Activated CD4-positive, alpha-beta T cell treated with anti-CD3 and anti-CD28 coated beads, Interleukin-2, amount 50 U/mL, for 16 hours (primary cell): ENCODE data around the gene CAPZA2.
"Not testable (repeated sequence)": the region's sequence is repeated elsewhere in the genome, so short reads cannot be mapped to it uniquely, and the experiment has no call there.

Experiments
- DNase-seq: peaks from one replicate; pipeline ENCODE4 v3.0.0-alpha.2; 2020

CAPZA2 gene

GRCh38 chr7:116922545-116922944 lies 60.2 kb downstream of the CAPZA2 start:
- DNase-seq: no peak

DNA sequence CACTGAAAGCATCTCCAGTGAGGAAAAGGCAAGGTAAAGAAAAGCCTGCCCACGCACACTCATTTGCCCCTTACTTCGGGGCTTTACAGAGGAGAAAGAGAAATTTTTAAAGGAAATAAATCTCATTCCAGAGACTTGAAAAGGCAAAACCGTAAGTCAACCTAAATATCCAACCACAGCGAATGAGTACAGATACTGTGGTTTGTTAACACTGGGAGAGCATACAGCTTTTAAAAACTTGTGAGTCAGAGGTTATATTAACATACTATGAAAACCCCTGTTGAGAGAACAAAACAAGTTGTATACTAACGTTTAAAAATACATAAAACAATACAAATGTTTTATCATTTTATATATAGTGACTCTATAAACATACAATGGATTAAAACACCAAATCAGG lies 62.4 kb downstream of the CAPZA2 start:
- DNase-seq: no peak

- DNase-seq: no peak
Observed at GRCh38 chr7:116929021-116929420, 66.6 kb downstream of the CAPZA2 start.

GRCh38 chr7:116929914-116930913 lies 67.8 kb downstream of the CAPZA2 start:
- peak; percentile 75 for DNase-seq

DNA sequence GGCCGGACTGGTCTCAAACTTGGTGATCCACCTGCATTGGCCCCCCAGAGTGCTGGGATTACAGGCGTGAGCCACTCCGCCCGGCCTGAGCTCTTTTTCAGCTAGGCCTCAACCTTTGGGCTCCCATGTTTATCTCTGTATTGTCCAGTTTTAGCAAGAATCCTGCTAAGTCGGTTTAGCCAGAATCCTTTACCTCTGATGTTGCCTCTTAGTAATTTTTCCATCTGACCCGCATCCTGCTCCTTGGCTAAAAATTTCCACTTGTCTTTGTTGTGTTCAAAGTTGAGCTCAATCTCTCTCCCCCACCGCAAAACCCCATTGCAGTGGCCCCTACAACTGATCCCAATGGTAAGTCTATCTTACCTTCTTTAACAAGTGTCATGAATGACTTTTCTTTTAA lies 70.2 kb downstream of the CAPZA2 start:
- DNase-seq: no peak

GRCh38 chr7:116933465-116933864 lies 71.1 kb downstream of the CAPZA2 start:
- DNase-seq: no peak

DNA sequence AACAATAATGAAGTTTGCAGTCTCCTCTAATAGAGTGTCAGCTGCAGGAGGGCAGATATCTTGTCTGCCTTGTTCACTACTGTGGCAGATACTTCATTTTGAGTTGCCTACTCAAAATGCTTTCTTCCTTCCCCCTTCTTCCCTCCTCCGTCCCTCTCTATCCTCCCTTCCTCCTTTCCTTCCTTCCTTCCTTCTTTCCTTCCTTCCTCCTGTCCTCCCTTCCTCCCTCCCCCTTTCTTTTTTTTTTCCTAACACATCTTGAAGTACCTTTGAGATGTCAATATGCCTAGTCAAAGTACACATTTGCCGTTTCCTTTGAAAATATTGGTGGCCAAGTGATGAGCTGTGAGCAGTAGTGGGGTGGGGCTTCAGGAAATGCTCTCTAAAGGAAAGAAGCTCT lies 72.2 kb downstream of the CAPZA2 start:
- no peak for DNase-seq

DNA sequence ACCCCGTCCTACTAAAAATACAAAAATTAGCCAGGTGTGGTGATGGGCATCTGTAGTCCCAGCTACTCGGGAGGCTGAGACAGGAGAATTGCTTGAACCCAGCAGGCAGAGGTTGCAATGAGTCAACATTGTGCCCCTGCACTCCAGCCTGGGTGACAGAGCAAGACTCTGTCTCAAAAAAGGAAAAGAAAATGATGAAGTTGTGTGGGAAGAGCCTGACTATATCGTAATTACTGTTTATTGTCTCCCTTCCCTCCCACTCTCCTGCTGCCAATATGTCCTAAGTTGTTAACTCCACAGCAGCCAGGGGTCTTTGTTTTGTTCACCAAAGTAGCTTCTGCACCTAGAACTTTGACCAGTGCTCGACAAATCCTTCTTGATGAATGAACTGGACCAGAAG lies 74.5 kb downstream of the CAPZA2 start:
- DNase-seq: not testable (repeated sequence)

DNA sequence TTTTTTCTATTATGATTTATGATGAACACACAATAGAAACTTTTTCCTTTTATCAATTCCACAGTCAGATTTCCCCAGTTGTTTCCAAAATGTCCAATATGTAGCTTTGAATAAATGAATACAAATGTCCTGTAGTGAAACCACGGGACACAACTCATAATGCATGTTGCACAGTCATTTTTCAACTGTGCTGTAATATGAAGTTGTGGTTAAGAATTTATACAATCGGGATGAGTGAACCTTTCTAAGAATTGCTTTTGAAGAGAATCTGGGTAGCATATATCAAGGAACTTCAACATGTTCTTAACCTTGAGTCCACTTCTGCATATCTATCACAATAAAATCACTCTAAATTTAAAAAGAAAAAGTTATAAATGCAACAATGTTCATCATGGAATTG lies 76.3 kb downstream of the CAPZA2 start:
- DNase-seq: peak; percentile 54

GRCh38 chr7:116940689-116941370 lies 78.4 kb downstream of the CAPZA2 start:
- DNase-seq: no peak

DNA sequence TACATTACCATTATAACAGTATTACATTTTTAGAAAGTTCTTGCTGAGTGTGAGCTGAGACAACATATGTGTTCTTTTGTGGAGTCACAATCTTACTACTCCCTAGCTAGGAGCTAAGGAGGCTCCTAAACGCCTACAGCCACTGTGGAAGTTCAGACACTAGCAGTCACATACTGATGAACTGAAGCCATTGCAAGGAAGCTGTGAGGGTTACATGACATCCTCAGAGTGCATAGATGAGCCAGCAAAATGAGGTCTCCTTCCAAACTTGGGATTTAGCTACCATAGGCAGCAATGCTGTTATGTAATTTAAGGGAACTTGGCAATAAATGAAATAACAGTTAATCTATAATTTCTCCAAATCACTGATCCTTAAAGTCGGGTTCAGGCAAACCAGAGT lies 80.1 kb downstream of the CAPZA2 start:
- DNase-seq: no peak

DNA sequence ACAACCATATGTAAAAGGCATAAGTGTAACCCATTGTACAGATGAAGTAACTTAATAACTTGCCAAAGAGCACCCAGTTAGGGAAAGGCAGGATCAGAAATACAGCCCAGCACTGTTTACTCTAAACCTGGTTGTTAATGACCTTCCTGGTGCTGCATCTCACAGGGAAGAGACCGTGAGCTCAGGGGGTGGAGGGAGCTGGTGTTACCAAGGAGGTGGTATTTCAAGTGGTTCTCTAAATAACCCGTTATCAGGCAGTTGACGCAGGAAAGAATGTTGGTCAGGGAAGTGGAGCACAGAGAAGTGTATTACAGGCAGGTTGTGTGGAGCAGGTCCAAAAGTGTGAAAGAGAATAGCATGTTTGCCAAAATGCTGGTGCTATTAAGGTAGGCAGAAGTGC lies 86.5 kb downstream of the CAPZA2 start:
- DNase-seq: no peak

- DNase-seq: no peak
Observed at GRCh38 chr7:116949941-116950801, 87.8 kb downstream of the CAPZA2 start.

DNA sequence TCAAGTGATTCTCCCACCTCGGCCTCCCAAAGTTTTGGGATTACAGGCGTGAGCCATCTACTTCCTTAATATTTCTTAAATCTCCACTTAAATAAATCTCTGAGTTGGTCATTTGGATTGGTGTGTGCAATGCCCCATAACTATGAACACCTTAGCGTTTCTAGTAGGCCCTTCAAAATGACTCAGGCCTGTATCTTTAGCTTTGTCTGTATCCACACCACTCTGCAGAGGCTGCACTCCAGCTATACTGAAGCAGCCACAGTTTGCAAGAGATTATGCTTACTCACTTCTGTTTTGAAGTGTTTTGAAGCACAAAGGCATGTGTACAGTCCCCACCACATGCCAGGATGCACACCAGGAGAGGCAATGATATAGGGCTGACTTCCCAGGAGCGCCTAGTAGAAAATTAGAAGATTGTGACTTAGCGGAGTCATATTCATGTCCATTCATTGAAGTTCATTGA lies 88.5 kb downstream of the CAPZA2 start:
- no peak for DNase-seq

DNA sequence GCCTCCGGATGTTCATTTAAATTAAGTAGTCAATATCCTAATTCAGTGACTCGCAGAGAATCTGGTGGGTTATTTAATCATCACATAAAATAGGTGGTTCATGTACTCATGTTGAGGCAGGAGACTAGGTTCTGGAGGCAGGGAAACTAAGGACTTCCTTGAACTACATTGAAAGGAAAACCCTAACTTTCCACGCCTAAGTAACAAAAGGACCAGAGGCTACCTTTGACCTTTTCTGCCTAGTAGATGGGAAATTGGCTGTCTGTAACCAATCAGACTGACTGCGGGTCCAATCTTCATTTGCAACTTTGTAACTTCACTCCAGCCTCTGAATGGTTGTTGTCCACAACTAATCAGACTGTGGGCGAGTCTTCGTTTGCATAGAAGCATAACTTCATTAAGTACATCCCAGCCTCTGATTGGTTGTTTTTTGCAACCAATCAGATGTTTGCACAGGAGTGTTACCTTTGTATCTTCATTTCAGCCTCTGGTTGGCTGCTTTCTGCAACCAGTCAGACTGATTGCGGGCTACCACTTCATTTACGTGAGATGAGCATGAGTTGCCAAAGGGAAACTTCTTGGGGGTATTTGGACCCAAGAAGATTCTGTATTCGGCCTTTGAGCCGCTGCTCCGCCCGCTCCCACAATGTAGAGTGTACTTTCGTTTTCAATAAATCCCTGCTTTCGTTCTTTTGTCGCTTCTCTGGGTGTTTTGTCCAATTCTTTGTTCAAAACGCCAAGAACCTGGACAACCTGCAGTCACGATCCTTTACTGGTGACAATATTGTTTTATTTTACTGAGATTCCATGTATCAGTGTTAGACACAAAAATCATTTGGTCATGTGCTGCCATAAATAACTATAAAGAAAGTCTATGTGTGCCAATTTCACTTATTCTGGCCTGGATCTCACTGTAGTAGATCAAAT lies 89.2 kb downstream of the CAPZA2 start:
- no peak for DNase-seq

- no peak for DNase-seq
Observed at GRCh38 chr7:116952635-116953371, 90.4 kb downstream of the CAPZA2 start.

GRCh38 chr7:116953372-116953905 lies 91.1 kb downstream of the CAPZA2 start, which contains the start of gene ST7:
ST7 (plus strand) TSS chr7:116953501; CDS start chr7:116953541, 40 bp downstream.
- DNase-seq: peak; percentile 59

- DNase-seq: peak; percentile 40
Observed at GRCh38 chr7:116953906-116954838, 91.8 kb downstream of the CAPZA2 start.

- no peak for DNase-seq
Observed at GRCh38 chr7:116955340-116955739, 93.0 kb downstream of the CAPZA2 start.
